HEK293T (cell line): ENCODE data around the gene KANK3.

Source experiments
- CTCF ChIA-PET: fragments of 350-600 bp; formaldehyde crosslinking; extraction: SDS; loops from one replicate; lab custom pipeline; 2021; ENCODE audit warnings: antibody characterized with exemption, inconsistent platforms; lab: Yijun Ruan, JAX
- POLR2A ChIA-PET: fragments of 350-600 bp; formaldehyde crosslinking; extraction: SDS; loops from one replicate; lab custom pipeline; 2020; ENCODE audit warnings: antibody characterized with exemption, inconsistent platforms; lab: Yijun Ruan, JAX
- DNase-seq: peaks from one replicate; pipeline ENCODE4 v3.0.0; 2012; ENCODE audit warnings: mixed read lengths; ENCODE audit errors: extremely low spot score
- ARNT ChIP-seq: fragments of 450-650 bp; IDR thresholded peaks from 2 replicates; pipeline ENCODE4 v1.6.1; 2017; ENCODE audit warnings: mild to moderate bottlenecking
- BHLHE40 ChIP-seq: fragments of 450-650 bp; IDR thresholded peaks from 2 replicates; pipeline ENCODE4 v1.6.1; 2016; ENCODE audit warnings: mild to moderate bottlenecking, moderate library complexity, borderline replicate concordance
- CTBP1 ChIP-seq: fragments of 450-650 bp; IDR thresholded peaks from 2 replicates; pipeline ENCODE4 v1.6.1; 2016; ENCODE audit warnings: borderline replicate concordance
- ELF4 ChIP-seq: fragments of 450-650 bp; IDR thresholded peaks from 2 replicates; pipeline ENCODE4 v1.6.1; 2017; ENCODE audit warnings: antibody characterized with exemption
- FOXA1 ChIP-seq: fragments of 450-650 bp; IDR thresholded peaks from 2 replicates; pipeline ENCODE4 v1.6.1; 2016; ENCODE audit warnings: mild to moderate bottlenecking
- FOXK2 ChIP-seq: fragments of 450-650 bp; IDR thresholded peaks from 2 replicates; pipeline ENCODE4 v1.6.1; 2016; ENCODE audit warnings: mild to moderate bottlenecking
- FOXM1 ChIP-seq: fragments of 450-650 bp; IDR thresholded peaks from 2 replicates; pipeline ENCODE4 v1.6.1; 2017; ENCODE audit warnings: mild to moderate bottlenecking, borderline replicate concordance
- HDGF ChIP-seq: fragments of 450-650 bp; IDR thresholded peaks from 2 replicates; pipeline ENCODE4 v1.6.1; 2017; ENCODE audit warnings: antibody characterized with exemption, borderline replicate concordance
- L3MBTL2 ChIP-seq: fragments of 450-650 bp; conservative IDR thresholded peaks from 2 replicates; pipeline ENCODE4 v1.6.1; 2016; ENCODE audit warnings: mild to moderate bottlenecking
- LEF1 ChIP-seq: fragments of 450-650 bp; IDR thresholded peaks from 2 replicates; pipeline ENCODE4 v1.6.1; 2017; ENCODE audit warnings: mild to moderate bottlenecking, borderline replicate concordance
- NFRKB ChIP-seq: fragments of 450-650 bp; IDR thresholded peaks from 2 replicates; pipeline ENCODE4 v1.6.1; 2016; ENCODE audit warnings: mild to moderate bottlenecking, moderate library complexity
- PKNOX1 ChIP-seq: fragments of 450-650 bp; IDR thresholded peaks from 2 replicates; pipeline ENCODE4 v1.6.1; 2016
- SP1 ChIP-seq: fragments of 450-650 bp; IDR thresholded peaks from 2 replicates; pipeline ENCODE4 v1.6.1; 2017
- SUZ12 ChIP-seq: fragments of 450-650 bp; IDR thresholded peaks from 2 replicates; pipeline ENCODE4 v1.6.1; 2016; ENCODE audit warnings: mild to moderate bottlenecking
- TARDBP ChIP-seq: fragments of 450-650 bp; IDR thresholded peaks from 2 replicates; pipeline ENCODE4 v1.6.1; 2016
- ZNF384 ChIP-seq: fragments of 450-650 bp; IDR thresholded peaks from 2 replicates; pipeline ENCODE4 v1.6.1; 2016

The KANK3 gene

GRCh38 chr19:8342684-8343482 lies at the start of gene KANK3:
TSS of gene KANK3 (minus strand) at chr19:8343262. CDS start at chr19:8337828, 5,434 bp downstream.
- TF ChIP-seq PKNOX1 = peak; percentile 99
- 0 out of 2 replicates have a peak, but pooled peaks have one; percentile 27 for TF ChIP-seq L3MBTL2
- no peak for TF ChIP-seq HDGF
- TF ChIP-seq SP1 = no peak
- TF ChIP-seq BHLHE40 = no peak

GRCh38 chr19:8392017-8392591 lies 49.0 kb upstream of the KANK3 start:
- no peak for DNase-seq
- TF ChIP-seq SP1 (no peak), FOXM1 (no peak)
- ChIA-PET CTCF (interaction anchor here (0.6 to 0.7 kb wide), 2 partner anchors 37 to 68 kb away, joined by 3 read pairs; no protein-coding TSS in a partner anchor), POLR2A (interaction anchor here (0.6 kb wide), 1 partner anchor 177 kb away, joined by 3 read pairs; no protein-coding TSS in a partner anchor)

More at GRCh38 chr19:8342684-8343482, at the start of gene KANK3:
- ChIA-PET POLR2A (interaction anchor here (1.3 kb wide), 1 partner anchor 47 kb away, joined by 4 read pairs; the partner anchor contains the start of gene RAB11B), CTCF (no interaction called here)
- DNase-seq = peak; percentile 98

- DNase-seq = no peak
- POLR2A ChIA-PET = interaction anchor here (0.5 to 2.2 kb wide), 6 partner anchors 26 to 224 kb away, joined by 3 to 19 read pairs (median 3); partner anchors contain the start of gene ZNF414
- CTCF ChIA-PET = interaction anchor here (0.7 kb wide), 1 partner anchor 37 kb away, joined by 3 read pairs; no protein-coding TSS in a partner anchor
- TF ChIP-seq TARDBP = no peak
- TF ChIP-seq L3MBTL2 = no peak
Observed at GRCh38 chr19:8391198-8392016, 48.3 kb upstream of the KANK3 start.

GRCh38 chr19:8390617-8390981 lies 47.5 kb upstream of the KANK3 start:
- TF ChIP-seq ZNF384 = no peak
- no peak for TF ChIP-seq PKNOX1
- TF ChIP-seq SP1 = no peak
- TF ChIP-seq ELF4 = no peak
- ChIA-PET POLR2A (interaction anchor here (0.5 to 2.2 kb wide), 17 partner anchors 13 to 225 kb away, joined by 3 to 19 read pairs (median 4); partner anchors contain the start of genes KANK3 and ZNF414), CTCF (interaction anchor here (0.6 kb wide), 1 partner anchor 18 kb away, joined by 3 read pairs; no protein-coding TSS in a partner anchor)
- peak; percentile 94 for DNase-seq

GRCh38 chr19:8389891-8390616 lies 47.0 kb upstream of the KANK3 start, which contains the start of gene RAB11B:
TSS of gene RAB11B (plus strand) at chr19:8390360. CDS start at chr19:8390417, 57 bp downstream.
- ChIA-PET POLR2A (interaction anchor here (0.7 to 2.2 kb wide), 15 partner anchors 13 to 124 kb away, joined by 3 to 19 read pairs (median 4); partner anchors contain the start of genes KANK3 and ZNF414), CTCF (interaction anchor here (0.6 kb wide), 1 partner anchor 18 kb away, joined by 3 read pairs; no protein-coding TSS in a partner anchor)
- TF ChIP-seq ZNF384 (no peak), FOXM1 (no peak), PKNOX1 (peak; percentile 100), ELF4 (peak; percentile 94), LEF1 (0 out of 2 replicates have a peak, but pooled peaks have one; percentile 56), SP1 (peak; percentile 82)
- DNase-seq = peak; percentile 97

- TF ChIP-seq SUZ12 (no peak), ELF4 (no peak), ZNF384 (no peak), ARNT (no peak), PKNOX1 (no peak), TARDBP (no peak), CTBP1 (no peak), SP1 (no peak), BHLHE40 (no peak), L3MBTL2 (no peak), FOXK2 (no peak), NFRKB (no peak), FOXA1 (no peak), FOXM1 (no peak), LEF1 (no peak)
- POLR2A ChIA-PET = no interaction called here
- CTCF ChIA-PET = no interaction called here
- DNase-seq = no peak
Observed at GRCh38 chr19:8388612-8388958, 45.5 kb upstream of the KANK3 start.
